Measurements from ENCODE around the gene PGBD1. TPM values are rescaled to one million over a fixed set of nuclear protein-coding genes. Genes with fewer than 3 reads are reported as not detected.

PGBD1 gene
- total and polyA plus RNA-seq, 2 of the 13 experiments (the other 11 are each of a cell fraction or from before 2014, with no cell fraction given), result 3.6 to 6.9 TPM

- no peak for TF ChIP-seq ETS1 (CRISPR knock-in tag; IDR thresholded peaks at IDR 0.05)
- no peak for TF ChIP-seq ZXDC (CRISPR knock-in tag; IDR thresholded peaks at IDR 0.05)
- TF ChIP-seq ZHX2 (IDR thresholded peaks at IDR 0.05; ENCODE audit: low read depth), result no peak; the same call in 1 of the 2 replicates
- peak; percentile 73; the same call in 1 of the 2 replicates for TF ChIP-seq ZHX2 (CRISPR knock-in tag; IDR thresholded peaks at IDR 0.05; ENCODE audit: borderline replicate concordance)
- peak; percentile 23; the same call in 1 of the 2 replicates for TF ChIP-seq NFATC3 (CRISPR knock-in tag; IDR thresholded peaks at IDR 0.05)
- peak; percentile 92 for TF ChIP-seq POLR2G (IDR thresholded peaks at IDR 0.05; ENCODE audit: low read depth, low read length)
- no peak for TF ChIP-seq ZSCAN22 (CRISPR knock-in tag; IDR thresholded peaks at IDR 0.05)
- TF ChIP-seq PITX1 (CRISPR knock-in tag; IDR thresholded peaks at IDR 0.05), result peak; percentile 94
- TF ChIP-seq MAFG (CRISPR knock-in tag; IDR thresholded peaks at IDR 0.05), result no peak
- peak; percentile 100 for TF ChIP-seq ZFY (CRISPR knock-in tag; IDR thresholded peaks at IDR 0.05)
- no peak; the same call in 1 of the 2 replicates for TF ChIP-seq SP140L (CRISPR knock-in tag; IDR thresholded peaks at IDR 0.05; ENCODE audit: borderline replicate concordance)
- TF ChIP-seq GLI4 (CRISPR knock-in tag; IDR thresholded peaks at IDR 0.05; ENCODE audit: borderline replicate concordance), result no peak; the same call in 1 of the 2 replicates
- TF ChIP-seq DNMT1 (CRISPR knock-in tag; IDR thresholded peaks at IDR 0.05), result no peak
- no peak for TF ChIP-seq FOSL1 (CRISPR knock-in tag; IDR thresholded peaks at IDR 0.05; ENCODE audit: borderline replicate concordance)
- TF ChIP-seq MAX (IDR thresholded peaks at IDR 0.05), result peak; percentile 53; the same call in 1 of the 2 replicates
- no peak for TF ChIP-seq MAFK (conservative IDR thresholded peaks at IDR 0.05 in 1 of 2, IDR thresholded peaks at IDR 0.05 in 1 of 2; ENCODE audit: low read length in 2 of 2)
- no peak; the same call in none of the 2 replicates for TF ChIP-seq BCL6 (CRISPR knock-in tag; IDR thresholded peaks at IDR 0.05)
- TF ChIP-seq RNF2 (conservative IDR thresholded peaks at IDR 0.05; ENCODE audit: low read depth), result peak; percentile 89
- TF ChIP-seq ZNF446 (CRISPR knock-in tag; IDR thresholded peaks at IDR 0.05), result no peak; the same call in 1 of the 2 replicates
- 0 out of 2 replicates have a peak, but pooled peaks have one; percentile 40 for TF ChIP-seq SIX4 (CRISPR knock-in tag; IDR thresholded peaks at IDR 0.05)
- TF ChIP-seq AHR (CRISPR knock-in tag; IDR thresholded peaks at IDR 0.05), result peak; percentile 82; the same call in 1 of the 2 replicates
Observed at GRCh38 chr6:28266962-28267694, 14.2 kb upstream of the PGBD1 start, which contains the start of gene ZSCAN26 (continued).

Data from HepG2 (cell line).